Activated CD8-positive, alpha-beta memory T cell treated with anti-CD3 and anti-CD28 coated beads for 36 hours (primary cell): ENCODE measurements around the gene RGS19. TPM values are rescaled to one million over a fixed set of nuclear protein-coding genes. Genes with fewer than 3 reads are reported as not detected.

Experiments used
- CTCF ChIA-PET: fragments of 350-600 bp; sonication (Branson Sonifier 250); formaldehyde crosslinking; loops from one replicate; lab custom pipeline; 2021; ENCODE audit warnings: antibody characterized with exemption; lab: Charles Lee
- POLR2A ChIA-PET: fragments of 350-600 bp; sonication (Branson Sonifier 250); formaldehyde crosslinking; loops from one replicate; lab custom pipeline; 2021; ENCODE audit warnings: antibody characterized with exemption; lab: Charles Lee
- total RNA-seq, 2 experiments: library from RNA; stranded (reverse); gene quantifications; one replicate each; pipeline ENCODE4 v1.2.3, GENCODE V29; 2021

Gene RGS19
- total RNA-seq, 2 experiments from 2014 or later, result 37.8 to 42.2 TPM

GRCh38 chr20:64037199-64037497 is 42.2 kb downstream of the RGS19 start:
- POLR2A ChIA-PET, result interaction anchor here (1.1 kb wide), 1 partner anchor 80 kb away, joined by 3 read pairs; the partner anchor contains the start of gene UCKL1

GRCh38 chr20:64036346-64037198 is 42.7 kb downstream of the RGS19 start:
- ChIA-PET CTCF (interaction anchor here (1.2 to 6.2 kb wide), 5 partner anchors 23 to 84 kb away, joined by 4 to 67 read pairs (median 38); partner anchors contain the start of genes PRPF6, SAMD10 and TCEA2), POLR2A (interaction anchor here (1.1 kb wide), 1 partner anchor 80 kb away, joined by 3 read pairs; the partner anchor contains the start of gene UCKL1)

More at GRCh38 chr20:64037199-64037497, 42.2 kb downstream of the RGS19 start:
- CTCF ChIA-PET, result interaction anchor here (1.2 to 6.2 kb wide), 8 partner anchors 23 to 83 kb away, joined by 4 to 67 read pairs (median 15); partner anchors contain the start of genes OPRL1, PRPF6, RGS19 and SAMD10

GRCh38 chr20:64035933-64036345 is 43.4 kb downstream of the RGS19 start, which contains the start of gene C20orf204:
Gene C20orf204, plus strand, starts transcription at chr20:64036182. Its CDS starts 142 bp downstream, at chr20:64036324.
- POLR2A ChIA-PET, result no interaction called here
- CTCF ChIA-PET, result interaction anchor here (1.2 to 6.2 kb wide), 3 partner anchors 56 to 84 kb away, joined by 3 to 38 read pairs (median 4); partner anchors contain the start of gene SAMD10

- ChIA-PET CTCF (interaction anchor here (0.6 to 6.2 kb wide), 3 partner anchors 24 to 85 kb away, joined by 3 to 38 read pairs (median 3); partner anchors contain the start of gene SAMD10), POLR2A (no interaction called here)
Measured at GRCh38 chr20:64035066-64035932, 44.0 kb downstream of the RGS19 start.

- CTCF ChIA-PET, result interaction anchor here (1.1 to 1.4 kb wide), 4 partner anchors 20 to 538 kb away, joined by 3 read pairs; partner anchors contain the start of gene SAMD10
- POLR2A ChIA-PET, result interaction anchor here (0.6 kb wide), 1 partner anchor 27 kb away, joined by 3 read pairs; no protein-coding TSS in a partner anchor
Measured at GRCh38 chr20:64033981-64034493, 45.3 kb downstream of the RGS19 start.

- POLR2A ChIA-PET, result interaction anchor here (0.5 kb wide), 1 partner anchor 1845 kb away, joined by 5 read pairs; no protein-coding TSS in a partner anchor
- CTCF ChIA-PET, result interaction anchor here (1.1 to 1.4 kb wide), 4 partner anchors 24 to 536 kb away, joined by 3 read pairs; partner anchors contain the start of gene SAMD10
Measured at GRCh38 chr20:64032706-64033624, 46.4 kb downstream of the RGS19 start.

GRCh38 chr20:64031822-64032314 is 47.5 kb downstream of the RGS19 start:
- POLR2A ChIA-PET, result no interaction called here
- CTCF ChIA-PET, result interaction anchor here (0.7 to 1.1 kb wide), 4 partner anchors 18 to 504 kb away, joined by 3 to 4 read pairs (median 3); no protein-coding TSS in a partner anchor

GRCh38 chr20:64030371-64031134 is 48.8 kb downstream of the RGS19 start:
- ChIA-PET POLR2A (no interaction called here), CTCF (interaction anchor here (1.0 to 1.2 kb wide), 2 partner anchors 8 to 90 kb away, joined by 3 read pairs; no protein-coding TSS in a partner anchor)

GRCh38 chr20:64029293-64030117 is 49.8 kb downstream of the RGS19 start:
- CTCF ChIA-PET, result interaction anchor here (1.2 kb wide), 1 partner anchor 9 kb away, joined by 3 read pairs; no protein-coding TSS in a partner anchor
- POLR2A ChIA-PET, result no interaction called here

GRCh38 chr20:64027981-64028685 is 51.2 kb downstream of the RGS19 start:
- ChIA-PET POLR2A (no interaction called here), CTCF (interaction anchor here (1.3 kb wide), 1 partner anchor 10 kb away, joined by 4 read pairs; no protein-coding TSS in a partner anchor)

GRCh38 chr20:64025826-64026412 is 53.4 kb downstream of the RGS19 start:
- ChIA-PET POLR2A (no interaction called here), CTCF (no interaction called here)

- CTCF ChIA-PET, result interaction anchor here (0.9 kb wide), 1 partner anchor 14 kb away, joined by 3 read pairs; no protein-coding TSS in a partner anchor
- POLR2A ChIA-PET, result no interaction called here
Measured at GRCh38 chr20:64025101-64025825, 54.1 kb downstream of the RGS19 start.

- CTCF ChIA-PET, result interaction anchor here (0.9 kb wide), 1 partner anchor 15 kb away, joined by 3 read pairs; no protein-coding TSS in a partner anchor
- POLR2A ChIA-PET, result no interaction called here
Measured at GRCh38 chr20:64024141-64024990, 55.0 kb downstream of the RGS19 start.
